Common myeloid progenitor, CD34-positive (primary cell): ENCODE results near the gene EXOC3L2.
"Not testable (repeated sequence)": the region's sequence is repeated elsewhere in the genome, so short reads cannot be mapped to it uniquely, and the experiment has no call there.

Experiments
- CTCF ChIA-PET: fragments of 350-600 bp; sonication (Branson Sonifier 250); formaldehyde crosslinking; loops from one replicate; lab custom pipeline; 2021; ENCODE audit warnings: antibody characterized with exemption; lab: Charles Lee
- POLR2A ChIA-PET: fragments of 350-600 bp; sonication (Branson Sonifier 250); formaldehyde crosslinking; loops from one replicate; lab custom pipeline; 2021; ENCODE audit warnings: antibody characterized with exemption; lab: Charles Lee
- DNase-seq, 3 donors: peaks; one replicate each; pipeline versions ENCODE4 v3.0.0 to v3.0.0-alpha.2; 2013
- H3K27ac ChIP-seq, 2 experiments: 1 replicate in 1 of 2; 2 replicates in 1 of 2; pipeline ENCODE4 v1.7.0; 2013; ENCODE audit warnings: inconsistent platforms in 2 of 2, low read length in 2 of 2, mild to moderate bottlenecking in 2 of 2, low read depth in 1 of 2, moderate library complexity in 1 of 2; ENCODE audit not compliant: severe bottlenecking in 2 of 2, insufficient read depth in 1 of 2, poor library complexity in 1 of 2
- H3K27me3 ChIP-seq, 5 experiments: replicated peaks in 2 of 5; 1 replicate in 3 of 5; 2 replicates in 2 of 5; pipeline versions ENCODE4 v1.6.1 to v1.7.0; 2013; ENCODE audit warnings: low read length in 4 of 5, mild to moderate bottlenecking in 2 of 5, moderate library complexity in 2 of 5, inconsistent platforms in 1 of 5; ENCODE audit not compliant: insufficient read depth in 5 of 5, control insufficient read depth in 4 of 5
- H3K36me3 ChIP-seq, 4 experiments: 1 replicate in 2 of 4; 2 replicates in 2 of 4; pipeline versions ENCODE4 v1.6.1 to v1.7.0; 2013; ENCODE audit warnings: low read length in 3 of 4, control low read depth in 1 of 4, mild to moderate bottlenecking in 1 of 4; ENCODE audit not compliant: control insufficient read depth in 4 of 4, insufficient read depth in 4 of 4
- H3K4me1 ChIP-seq, 4 experiments: 1 replicate in 3 of 4; 2 replicates in 1 of 4; pipeline versions ENCODE4 v1.6.1 to v1.7.1; 2013; ENCODE audit warnings: low read length in 3 of 4, mild to moderate bottlenecking in 3 of 4, control low read depth in 1 of 4, inconsistent platforms in 1 of 4, moderate library complexity in 1 of 4; ENCODE audit not compliant: control insufficient read depth in 4 of 4, insufficient read depth in 4 of 4; ENCODE audit errors: control extremely low read depth in 1 of 4
- H3K4me3 ChIP-seq, 7 experiments: 1 replicate in 4 of 7; 2 replicates in 3 of 7; pipeline versions ENCODE4 v1.5.1 to v1.7.0; 2013; ENCODE audit warnings: mild to moderate bottlenecking in 7 of 7, low read length in 6 of 7, moderate library complexity in 6 of 7, inconsistent platforms in 2 of 7, low read depth in 2 of 7, control low read depth in 1 of 7; ENCODE audit not compliant: insufficient read depth in 4 of 7, control insufficient read depth in 1 of 7; ENCODE audit errors: extremely low read depth in 1 of 7
- H3K9me3 ChIP-seq, 5 experiments: 1 replicate in 4 of 5; 2 replicates in 1 of 5; pipeline versions ENCODE4 v1.6.1 to v1.7.1; 2013; ENCODE audit warnings: low read length in 4 of 5, mild to moderate bottlenecking in 2 of 5, inconsistent platforms in 1 of 5, low read depth in 1 of 5, moderate library complexity in 1 of 5; ENCODE audit not compliant: control insufficient read depth in 4 of 5, insufficient read depth in 2 of 5; ENCODE audit errors: control extremely low read depth in 1 of 5
- WGBS: methylation state at CpG from one replicate; pipeline ENCODE4 v1.1.5; 2013; ENCODE audit not compliant: insufficient coverage; 5-methylcytosine and 5-hydroxymethylcytosine counted together

EXOC3L2 gene

GRCh38 chr19:45243144-45243732 lies 2.0 kb downstream of the EXOC3L2 start:
- ChIA-PET POLR2A (no interaction called here), CTCF (interaction anchor here (0.9 to 1.1 kb wide), 2 partner anchors 46 to 56 kb away, joined by 3 read pairs; no protein-coding TSS in a partner anchor)
- H3K36me3 ChIP-seq: no peaks in the 10 kb centered on the region
- DNase-seq: no peak
- peaks cover 0 to 18% (median 12%) of the 10 kb centered on the region in 4 experiments for H3K4me1 ChIP-seq
- no peaks in the 10 kb centered on the region for H3K9me3 ChIP-seq
- 93% methylated on average over 9 of the region's 13 CpGs for WGBS
- H3K4me3 ChIP-seq: no peak overlapping the region
- H3K27ac ChIP-seq: no peak overlapping the region
- no peaks in the 10 kb centered on the region for H3K27me3 ChIP-seq

- H3K36me3 ChIP-seq: no peaks in the 10 kb centered on the region
- H3K27ac ChIP-seq: no peak overlapping the region
- DNase-seq: no peak
- POLR2A ChIA-PET: interaction anchor here (0.8 kb wide), 1 partner anchor 161 kb away, joined by 3 read pairs; no protein-coding TSS in a partner anchor
- peaks cover 0 to 11% (median 9%) of the 10 kb centered on the region in 4 experiments for H3K4me1 ChIP-seq
- H3K27me3 ChIP-seq: peaks cover 0 to 16% (median 1%) of the 10 kb centered on the region in 5 experiments
- 96% methylated on average over 21 of the region's 25 CpGs for WGBS
- CTCF ChIA-PET: interaction anchor here (0.5 to 0.9 kb wide), 2 partner anchors 10 to 57 kb away, joined by 3 read pairs; no protein-coding TSS in a partner anchor
- peaks cover 0 to under 1% (median 0%) of the 10 kb centered on the region in 5 experiments for H3K9me3 ChIP-seq
- H3K4me3 ChIP-seq: no peak overlapping the region
Measured at GRCh38 chr19:45238556-45238955, 6.7 kb downstream of the EXOC3L2 start.

GRCh38 chr19:45235485-45235884 lies 9.7 kb downstream of the EXOC3L2 start:
- CTCF ChIA-PET: interaction anchor here (1.8 kb wide), 1 partner anchor 18 kb away, joined by 4 read pairs; no protein-coding TSS in a partner anchor
- peak overlapping the region in 3 of 7 experiments; percentile 11 to 42 (median 28) for H3K4me3 ChIP-seq
- peaks cover 0 to 20% (median 3%) of the 10 kb centered on the region in 5 experiments for H3K27me3 ChIP-seq
- H3K9me3 ChIP-seq: peaks cover 0 to 3% (median 0%) of the 10 kb centered on the region in 5 experiments
- POLR2A ChIA-PET: no interaction called here
- 0% methylated on average over 2 of the region's 8 CpGs for WGBS
- H3K4me1 ChIP-seq: peaks cover 0 to 11% (median 9%) of the 10 kb centered on the region in 4 experiments
- H3K36me3 ChIP-seq: no peaks in the 10 kb centered on the region
- no peak overlapping the region for H3K27ac ChIP-seq
- DNase-seq: peak in 1 of 3 donors; percentile 13

GRCh38 chr19:45234089-45234869 lies 10.9 kb downstream of the EXOC3L2 start:
- ChIA-PET CTCF (interaction anchor here (1.3 kb wide), 1 partner anchor 41 kb away, joined by 3 read pairs; no protein-coding TSS in a partner anchor), POLR2A (no interaction called here)
- Histone ChIP-seq H3K4me1 (peaks cover 0 to 11% (median 9%) of the 10 kb centered on the region in 4 experiments), H3K27me3 (peaks cover 0 to 20% (median 3%) of the 10 kb centered on the region in 5 experiments), H3K4me3 (no peak overlapping the region), H3K27ac (no peak overlapping the region), H3K36me3 (no peaks in the 10 kb centered on the region), H3K9me3 (peaks cover 0 to 3% (median 0%) of the 10 kb centered on the region in 5 experiments)
- 77% methylated on average over 80 of the region's 93 CpGs for WGBS
- no peak for DNase-seq

- WGBS: 100% methylated on average over 3 of the region's 3 CpGs
- H3K9me3 ChIP-seq: peaks cover 0 to 3% (median 0%) of the 10 kb centered on the region in 5 experiments
- H3K4me1 ChIP-seq: peaks cover 0 to 11% (median 9%) of the 10 kb centered on the region in 4 experiments
- no peak overlapping the region for H3K27ac ChIP-seq
- no peaks in the 10 kb centered on the region for H3K36me3 ChIP-seq
- POLR2A ChIA-PET: no interaction called here
- CTCF ChIA-PET: interaction anchor here (0.6 kb wide), 1 partner anchor 349 kb away, joined by 3 read pairs; no protein-coding TSS in a partner anchor
- H3K27me3 ChIP-seq: peaks cover 0 to 20% (median 3%) of the 10 kb centered on the region in 5 experiments
- DNase-seq: no peak
- no peak overlapping the region for H3K4me3 ChIP-seq
Measured at GRCh38 chr19:45231891-45232290, 13.3 kb downstream of the EXOC3L2 start.

- CTCF ChIA-PET: interaction anchor here (1.4 to 1.7 kb wide), 2 partner anchors 10 to 46 kb away, joined by 3 to 4 read pairs; no protein-coding TSS in a partner anchor
- H3K36me3 ChIP-seq, H3K4me3 ChIP-seq, DNase-seq, H3K27me3 ChIP-seq, H3K4me1 ChIP-seq, H3K9me3 ChIP-seq, H3K27ac ChIP-seq, POLR2A ChIA-PET: not testable (repeated sequence)
- no CpG with 5 or more reads among the region's 2 CpGs for WGBS
Measured at GRCh38 chr19:45229056-45229455, 16.2 kb downstream of the EXOC3L2 start.
